HG03558 (cell line): ENCODE data around the gene OSBPL9.
"Not testable (repeated sequence)": the region's sequence is repeated elsewhere in the genome, so short reads cannot be mapped to it uniquely, and the experiment has no call there.

ENCODE experiments used
- ATAC-seq: cut with Tn5 transposase; IDR thresholded peaks from one replicate; pipeline ENCODE4 v1.9.1; 2021; ENCODE audit warnings: moderate number of reproducible peaks; ENCODE audit not compliant: unreplicated experiment; ENCODE audit errors: extremely low read depth

OSBPL9 gene

DNA sequence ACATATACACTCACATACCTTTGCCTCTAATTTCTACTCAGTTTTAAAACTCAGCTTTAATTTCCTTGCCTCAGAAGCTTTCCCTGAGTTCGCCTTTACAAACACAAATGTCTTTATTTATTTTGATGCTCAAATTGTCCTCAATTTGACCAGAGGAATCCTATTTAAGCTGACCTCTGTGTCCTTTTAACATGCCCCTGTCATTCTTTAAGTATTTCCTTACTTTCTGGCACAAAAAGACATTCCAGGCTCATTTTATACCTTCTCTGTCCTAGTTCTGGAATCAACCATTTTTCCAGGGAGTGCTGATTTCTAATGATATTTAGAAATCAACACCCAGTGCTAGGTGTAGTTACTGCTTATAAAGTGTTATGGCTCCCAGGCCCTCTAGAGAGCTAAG lies 82.5 kb downstream of the OSBPL9 start:
- no peak for ATAC-seq

DNA sequence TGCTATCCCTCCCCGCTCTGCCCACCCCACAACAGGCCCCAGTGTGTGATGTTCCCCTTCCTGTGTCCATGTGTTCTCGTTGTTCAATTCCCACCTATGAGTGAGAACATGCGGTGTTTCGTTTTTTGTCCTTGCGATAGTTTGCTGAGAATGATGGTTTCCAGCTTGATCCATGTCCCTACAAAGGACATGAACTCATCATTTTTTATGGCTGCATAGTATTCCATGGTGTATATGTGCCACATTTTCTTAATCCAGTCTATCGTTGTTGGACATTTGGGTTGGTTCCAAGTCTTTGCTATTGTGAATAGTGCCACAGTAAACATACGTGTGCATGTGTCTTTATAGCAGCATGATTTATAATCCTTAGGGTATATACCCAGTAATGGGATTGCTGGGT lies 84.9 kb downstream of the OSBPL9 start:
- not testable (repeated sequence) for ATAC-seq

DNA sequence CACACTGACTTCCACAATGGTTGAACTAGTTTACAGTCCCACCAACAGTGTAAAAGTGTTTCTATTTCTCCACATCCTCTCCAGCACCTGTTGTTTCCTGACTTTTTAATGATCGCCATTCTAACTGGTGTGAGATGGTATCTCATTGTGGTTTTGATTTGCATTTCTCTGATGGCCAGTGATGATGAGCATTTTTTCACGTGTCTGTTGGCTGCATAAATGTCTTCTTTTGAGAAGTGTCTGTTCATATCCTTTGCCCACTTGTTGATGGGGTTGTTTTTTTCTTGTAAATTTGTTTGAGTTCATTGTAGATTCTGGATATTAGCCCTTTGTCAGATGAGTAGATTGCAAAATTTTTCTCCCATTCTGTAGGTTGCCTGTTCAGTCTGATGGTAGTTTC lies 85.3 kb downstream of the OSBPL9 start:
- ATAC-seq, result not testable (repeated sequence)

DNA sequence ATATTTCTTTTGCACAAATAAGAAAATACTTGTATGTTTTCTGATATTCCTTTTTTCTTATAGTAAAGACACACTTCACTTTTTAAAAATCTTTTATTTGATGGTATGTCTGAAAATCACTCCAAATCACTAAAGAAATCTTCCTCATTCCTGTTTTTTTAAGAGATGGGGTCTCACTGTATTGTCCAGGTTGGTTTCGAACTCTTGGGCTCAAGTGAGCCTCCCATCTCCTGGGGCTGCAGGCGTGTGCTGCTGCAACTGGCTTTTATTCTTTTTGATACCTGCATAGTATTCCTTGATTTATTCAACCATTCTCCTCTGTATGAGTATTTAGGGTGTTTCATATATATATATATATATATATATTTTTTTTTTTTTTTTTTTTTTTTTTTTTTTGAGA lies 88.1 kb downstream of the OSBPL9 start:
- no peak for ATAC-seq

DNA sequence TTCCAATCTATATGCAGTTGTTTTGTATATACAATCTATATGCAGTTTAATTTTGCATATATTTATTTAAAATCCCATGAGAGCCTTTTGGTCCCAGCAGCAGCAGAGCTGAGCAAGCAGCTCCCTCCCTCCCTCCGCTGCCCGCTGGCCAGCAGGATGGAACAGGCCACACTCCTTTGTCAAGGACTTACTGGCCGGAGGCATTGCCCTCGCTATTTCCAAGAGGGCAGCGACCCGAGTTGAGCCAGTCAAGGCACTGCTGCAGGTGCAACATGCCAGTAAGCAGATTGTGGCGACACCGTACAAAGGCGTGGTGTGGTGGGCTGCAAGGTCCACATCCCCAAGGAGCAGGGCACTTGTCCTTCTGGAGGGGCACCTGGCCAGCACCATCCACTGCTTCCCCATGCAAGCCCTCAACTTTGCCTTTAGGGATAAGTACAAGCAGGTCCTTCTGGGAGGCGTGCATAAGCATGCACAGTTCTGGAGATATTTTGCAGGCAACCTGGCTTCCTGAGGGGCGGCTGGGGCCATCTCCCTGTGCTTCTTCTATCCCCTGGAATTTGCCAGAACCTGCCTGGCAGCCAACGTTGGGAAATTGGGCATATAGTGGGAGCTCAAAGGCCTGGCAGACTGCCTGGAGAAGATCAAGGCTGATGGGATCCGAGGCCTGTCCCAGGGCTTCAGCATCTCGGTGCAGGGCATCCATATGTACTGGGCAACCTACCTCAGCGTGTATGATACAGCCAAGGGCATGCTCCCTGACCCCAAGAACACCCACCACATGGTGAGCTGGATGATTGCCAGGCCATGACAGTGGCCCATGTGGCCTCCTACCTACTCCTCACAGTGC lies 92.2 kb downstream of the OSBPL9 start:
- ATAC-seq, result no peak

DNA sequence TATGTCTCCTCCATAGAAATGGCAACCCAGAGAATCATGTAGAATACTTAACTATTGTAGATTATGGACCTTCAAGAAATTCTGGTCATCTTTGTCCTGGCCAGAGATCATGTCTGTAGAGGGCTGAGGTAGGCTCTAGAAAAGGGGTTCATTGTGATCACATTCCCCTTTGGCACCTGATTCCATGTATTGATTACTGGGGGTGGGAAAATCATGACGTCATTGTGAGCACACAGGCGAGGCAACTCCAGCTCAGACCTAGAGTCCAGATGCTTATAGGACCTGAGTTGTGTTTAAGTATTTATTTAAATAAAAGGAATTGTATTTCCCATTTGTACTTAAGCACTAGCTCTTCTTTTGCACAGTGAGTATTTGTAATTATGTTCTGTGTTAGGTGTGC lies 93.1 kb downstream of the OSBPL9 start:
- no peak for ATAC-seq

DNA sequence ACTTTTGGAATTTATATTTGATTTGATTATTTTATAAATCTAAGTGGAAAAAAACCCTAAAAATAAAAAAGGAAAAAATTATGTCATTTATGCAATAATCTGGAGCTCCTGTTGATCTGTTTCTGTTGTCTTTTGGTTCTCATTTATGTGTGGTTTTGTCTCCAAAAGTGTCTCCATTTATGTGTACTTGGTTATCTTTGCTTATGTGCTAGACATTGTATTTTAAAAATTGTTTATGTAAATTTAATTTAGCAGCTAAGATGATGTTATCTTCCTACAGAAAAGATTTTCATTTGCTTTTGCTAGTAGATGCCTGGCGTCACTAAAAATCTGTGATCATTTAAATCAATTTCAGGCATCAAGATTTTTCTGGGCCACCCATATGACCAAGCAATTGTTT lies 95.7 kb downstream of the OSBPL9 start:
- no peak for ATAC-seq

DNA sequence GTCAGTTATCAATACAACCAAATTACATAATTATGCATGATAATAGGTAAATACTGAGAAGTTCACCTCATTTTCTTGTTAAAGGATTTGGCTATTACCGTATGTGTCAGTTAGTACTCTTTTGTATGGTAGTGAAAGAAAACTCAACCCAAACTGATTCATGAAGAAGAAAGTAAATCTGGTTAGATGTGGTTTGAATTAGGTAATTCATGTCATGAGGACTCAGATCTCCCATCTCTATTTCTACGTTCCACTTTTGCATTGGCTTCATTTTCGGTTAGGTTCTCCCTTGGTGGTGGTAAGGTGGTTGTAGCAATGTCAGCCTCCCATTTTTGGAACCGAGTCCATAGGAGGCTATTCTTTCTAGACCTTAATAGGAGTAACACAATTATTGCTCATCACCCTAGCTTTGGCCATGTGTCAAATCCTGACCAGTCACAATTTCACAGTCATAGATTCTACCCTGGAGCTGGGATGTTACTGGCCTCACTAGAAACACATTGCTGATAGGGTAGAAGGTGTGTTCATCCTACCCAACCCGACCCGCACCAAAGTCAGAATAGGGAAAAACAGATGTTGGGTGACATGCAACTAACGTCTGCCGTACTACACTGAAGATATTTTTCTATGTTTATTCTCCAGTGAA lies 97.6 kb downstream of the OSBPL9 start:
- no peak for ATAC-seq

DNA sequence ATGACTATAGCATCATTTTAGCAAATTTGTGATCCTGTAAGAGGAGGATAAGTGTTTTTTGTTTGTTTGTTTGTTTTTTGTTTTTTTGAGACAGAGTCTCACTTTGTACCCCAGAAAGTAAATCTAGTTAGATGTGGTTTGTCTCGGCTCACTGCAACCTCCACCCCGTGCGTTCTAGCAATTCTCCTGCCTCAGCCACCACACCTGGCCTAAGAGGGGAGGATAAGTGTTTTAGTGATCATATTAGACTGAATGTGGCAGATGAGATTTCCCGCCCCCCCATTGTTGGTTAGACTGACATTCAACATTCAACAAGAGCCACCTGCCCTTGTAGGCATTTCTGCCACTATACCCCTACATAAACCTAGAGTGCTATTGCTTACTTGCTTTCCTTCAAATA lies 98.5 kb downstream of the OSBPL9 start:
- no peak for ATAC-seq

DNA sequence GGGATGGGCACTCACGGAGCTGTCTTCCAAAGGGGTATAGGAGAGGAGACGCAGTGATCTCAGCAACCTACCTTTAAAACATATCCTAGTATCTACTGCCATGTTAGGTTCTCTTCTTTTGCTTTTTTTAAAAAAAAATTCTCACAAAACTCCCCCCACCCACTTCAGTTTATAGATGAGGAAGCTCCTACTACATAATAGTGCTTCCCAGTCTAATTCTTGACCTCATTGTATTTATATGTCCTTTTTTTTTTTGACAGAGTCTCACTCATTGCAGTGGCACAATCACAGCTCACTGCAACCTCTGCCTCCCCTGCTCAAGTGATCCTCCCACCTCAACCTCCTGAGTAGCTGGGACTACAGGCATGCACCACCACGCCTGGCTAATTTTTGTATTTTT lies 99.9 kb downstream of the OSBPL9 start:
- no peak for ATAC-seq

DNA sequence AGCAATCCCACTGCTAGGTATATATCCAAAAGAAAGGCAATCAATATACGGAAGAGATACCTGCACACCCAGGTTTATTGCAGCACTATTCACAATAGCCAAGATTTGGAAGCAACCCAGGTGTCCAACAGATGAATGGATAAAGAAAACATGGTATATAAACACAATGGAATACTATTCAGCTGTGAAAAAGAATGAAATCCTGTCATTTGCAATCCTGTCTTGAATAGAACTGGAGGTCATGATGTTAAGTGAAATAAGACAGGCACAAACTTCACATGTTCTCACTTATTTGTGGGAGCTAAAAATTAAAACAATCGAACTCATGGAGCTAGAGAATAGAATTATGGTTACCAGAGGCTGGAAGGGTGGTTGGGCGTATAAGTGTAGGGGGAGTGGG lies 101.0 kb downstream of the OSBPL9 start:
- no peak for ATAC-seq

DNA sequence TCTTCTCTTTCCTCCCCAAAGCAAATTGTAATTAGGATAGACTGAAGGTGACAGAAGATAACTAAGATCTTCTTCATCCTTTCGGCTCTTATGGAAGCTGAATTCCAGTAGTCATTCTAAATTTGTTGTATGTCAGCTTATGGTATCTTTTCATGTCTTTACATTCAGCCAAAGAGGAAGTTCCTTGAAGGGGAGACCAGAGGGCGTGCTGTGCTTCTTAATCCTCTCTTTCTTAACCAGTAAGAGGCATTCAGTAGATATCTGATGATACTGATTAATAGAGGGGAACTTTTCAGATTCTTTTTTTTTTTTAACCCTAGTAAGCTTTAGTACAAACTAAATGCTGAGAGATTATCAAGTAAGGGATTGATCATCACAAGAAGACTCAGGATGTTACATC lies 102.3 kb downstream of the OSBPL9 start:
- ATAC-seq, result no peak

DNA sequence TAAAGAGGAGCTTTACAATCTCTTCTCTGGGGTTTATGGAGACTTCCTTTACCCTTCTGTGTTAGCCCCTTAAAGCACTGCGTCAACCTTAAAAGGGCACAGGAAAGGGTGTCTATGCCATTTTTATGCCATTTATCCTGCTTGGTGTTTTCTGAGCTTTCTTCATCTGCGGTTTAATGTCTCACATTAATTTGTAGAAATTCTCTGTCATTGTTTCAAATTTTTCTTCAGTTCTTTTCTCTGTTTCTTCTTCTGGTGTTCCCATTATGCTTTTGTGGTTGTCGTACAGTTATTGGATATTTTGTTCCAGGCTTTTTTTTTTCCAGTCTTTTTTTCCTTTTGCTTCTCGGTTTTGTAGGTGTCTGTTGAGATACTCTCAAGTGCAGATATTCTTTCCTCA lies 107.9 kb downstream of the OSBPL9 start:
- ATAC-seq, result no peak

DNA sequence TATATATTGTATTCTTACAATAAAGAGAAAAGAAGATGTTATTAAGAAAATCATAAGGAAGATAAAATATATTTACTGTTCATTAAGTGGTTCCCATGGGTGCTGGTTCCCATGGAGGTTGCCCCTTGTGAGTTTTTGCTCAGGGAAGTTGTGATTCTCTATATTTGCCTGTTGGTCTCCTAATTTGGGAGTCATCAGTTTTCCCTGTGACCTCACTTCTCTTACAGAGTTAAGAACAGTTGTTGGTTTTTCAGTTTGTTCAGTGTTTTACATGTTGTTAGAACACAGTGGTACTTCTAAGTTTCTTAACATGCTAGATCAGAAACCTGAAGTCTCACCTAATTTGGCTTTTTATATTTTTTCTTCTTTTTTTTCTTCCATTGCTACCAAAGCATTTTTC lies 109.2 kb downstream of the OSBPL9 start:
- ATAC-seq, result no peak

DNA sequence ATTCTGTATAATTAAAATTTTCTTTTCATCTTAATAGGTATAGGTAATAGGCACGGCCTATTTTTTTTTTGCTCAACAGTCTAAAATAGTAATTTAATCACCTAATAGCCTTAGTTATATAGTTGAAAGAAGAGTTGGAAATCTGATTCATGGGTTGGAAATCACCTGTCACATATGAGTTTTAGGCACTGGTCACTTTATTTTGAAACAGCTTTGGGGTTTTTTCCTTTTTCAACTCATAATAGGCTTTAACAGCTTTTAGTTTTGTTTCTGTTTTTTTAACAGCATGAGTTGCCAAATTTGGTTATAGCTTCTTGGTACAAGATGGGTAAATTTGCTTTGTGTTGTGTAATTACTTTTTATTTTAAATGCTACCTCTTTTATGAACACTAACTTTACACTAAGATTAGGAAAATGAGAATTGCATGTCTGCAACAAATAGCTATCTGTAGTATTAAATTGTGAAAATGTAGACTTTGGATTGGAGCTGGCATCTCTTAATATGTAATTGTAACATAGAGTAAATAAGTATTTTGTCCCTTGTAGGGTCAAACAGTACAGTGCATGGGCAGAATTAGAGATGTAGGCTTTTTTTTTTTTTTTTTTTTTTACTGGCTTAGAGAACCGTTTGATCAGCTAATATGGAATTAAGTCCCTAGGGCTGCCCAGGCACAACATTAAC lies 109.8 kb downstream of the OSBPL9 start:
- ATAC-seq, result no peak

DNA sequence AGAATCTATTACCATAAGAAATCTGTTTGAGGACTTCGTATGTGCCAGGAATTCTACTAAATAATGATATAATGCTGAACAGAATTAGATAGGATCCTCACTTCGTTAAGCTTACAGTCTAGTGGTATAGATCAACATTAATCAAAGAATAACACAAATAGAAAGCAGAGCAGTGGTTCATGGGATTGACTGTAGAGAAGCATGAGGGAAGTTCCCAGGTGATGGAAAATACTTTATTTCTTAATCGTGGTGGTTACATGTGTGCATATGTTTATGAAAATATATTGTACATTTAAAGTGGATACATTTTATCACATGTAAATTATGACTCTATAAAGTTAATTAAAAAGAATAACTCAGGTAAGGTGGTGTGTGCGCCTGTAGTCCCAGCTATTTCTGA lies 110.5 kb downstream of the OSBPL9 start:
- ATAC-seq, result no peak

DNA sequence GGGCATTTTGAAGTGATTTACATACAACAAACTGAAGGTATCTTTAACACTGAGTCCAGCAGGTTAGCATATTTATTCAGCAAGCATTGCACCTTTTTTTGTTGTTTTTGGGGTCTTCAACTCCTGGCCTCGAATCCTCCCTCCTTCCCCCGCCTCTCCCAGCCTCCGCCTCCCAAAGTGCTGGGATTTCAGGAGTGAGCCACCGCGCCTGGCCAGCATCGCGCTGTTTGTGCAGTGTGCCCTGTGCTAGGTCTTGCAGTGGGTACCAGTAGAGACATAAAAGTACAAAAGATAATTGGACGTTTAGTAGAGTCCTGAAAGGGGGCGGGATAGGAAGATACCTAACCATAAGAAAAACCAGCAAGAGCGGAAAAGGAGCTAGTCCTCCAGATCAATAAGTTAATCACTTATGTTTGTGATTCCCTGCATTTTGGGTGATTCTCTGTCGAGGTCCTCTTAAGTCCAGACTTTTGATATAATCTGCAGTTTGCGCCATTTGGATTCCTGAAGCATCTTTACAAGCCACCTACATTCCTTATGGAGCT lies 111.8 kb downstream of the OSBPL9 start:
- no peak for ATAC-seq

DNA sequence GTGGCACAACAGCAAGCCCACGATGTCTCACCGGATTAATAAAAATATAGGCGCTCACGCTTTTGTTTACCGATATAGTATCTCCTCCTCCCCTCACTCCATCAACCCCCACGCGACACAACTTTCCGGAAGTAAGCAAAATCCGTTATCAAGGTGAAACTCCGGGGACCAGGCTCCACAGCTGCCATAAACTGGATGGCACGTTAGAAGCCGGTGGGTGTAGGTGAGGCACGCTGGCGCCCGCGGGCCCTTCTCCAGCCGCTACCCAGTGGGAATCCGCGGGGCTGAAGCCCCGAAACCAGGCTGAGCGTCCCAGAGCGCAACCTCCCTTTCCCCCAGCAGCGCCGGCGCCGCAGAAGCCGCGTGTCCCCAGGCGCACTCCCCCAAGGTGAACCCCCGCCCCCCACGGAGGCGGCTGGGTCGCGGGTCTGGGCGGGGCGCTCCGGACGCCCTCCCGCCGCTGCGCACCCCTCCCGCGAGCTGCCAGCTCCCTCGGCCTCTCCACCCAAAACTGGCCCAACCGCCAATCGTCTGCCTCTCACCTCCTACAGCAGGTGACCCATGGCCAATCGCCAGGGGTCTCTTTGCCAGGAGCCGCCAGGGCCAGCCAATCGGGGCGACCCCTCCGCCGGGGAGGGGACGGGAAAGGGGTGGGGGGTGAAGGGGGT lies 112.4 kb downstream of the OSBPL9 start:
- ATAC-seq, result peak; percentile 82

DNA sequence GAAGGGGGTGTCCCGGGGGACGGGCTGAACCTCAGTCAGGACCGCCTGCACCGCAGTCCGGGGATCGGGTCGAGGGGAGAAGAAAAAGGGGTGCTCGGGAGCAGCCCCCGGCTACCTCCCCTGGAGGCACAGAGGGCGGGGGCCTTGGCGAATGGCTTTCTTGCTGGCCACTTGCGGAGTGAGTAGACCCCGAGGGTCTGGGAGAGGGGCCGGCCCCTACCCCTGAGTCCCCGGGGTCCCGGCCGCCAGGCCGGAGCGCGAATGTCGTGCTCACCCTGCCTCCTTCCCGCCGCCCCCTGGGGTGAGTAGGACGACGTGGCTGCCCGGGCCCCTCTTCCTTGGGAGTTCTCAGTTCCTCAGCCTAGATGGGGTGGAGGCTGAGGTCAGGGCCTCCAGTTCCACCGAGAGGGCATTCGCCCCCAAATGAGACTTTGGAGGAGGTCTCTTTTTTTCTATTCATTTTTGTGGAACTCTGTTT lies 113.0 kb downstream of the OSBPL9 start:
- peak; percentile 8 for ATAC-seq

DNA sequence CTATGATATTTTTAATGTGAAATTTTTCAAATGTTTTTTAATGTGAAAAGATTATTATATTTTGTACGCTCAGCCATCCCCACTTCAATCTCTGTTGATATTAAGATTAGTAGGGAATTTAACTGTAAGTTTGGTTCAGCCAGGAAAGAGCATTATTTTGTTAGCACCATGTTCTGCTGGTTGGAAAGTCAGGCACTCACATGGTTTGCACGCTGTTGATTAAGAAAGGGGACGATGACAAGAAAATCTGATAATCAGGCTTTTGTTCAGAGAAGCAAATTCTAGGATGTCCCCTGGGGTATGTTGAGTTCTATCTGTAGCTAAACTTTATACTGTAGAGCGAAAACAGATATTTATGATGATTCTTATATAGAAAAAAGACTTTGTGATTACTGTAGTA lies 115.1 kb downstream of the OSBPL9 start:
- no peak for ATAC-seq
